ENCODE measurements around the gene KCNN3. TPM values are rescaled to one million over a fixed set of nuclear protein-coding genes. Genes with fewer than 3 reads are reported as not detected.

KCNN3 gene
- total RNA-seq, 1 experiment from 2014 or later = 0.07 TPM

- BruUV-seq (replicated peaks) = no TSS peak
- POLR2A ChIA-PET = interaction anchor here (0.8 to 1.0 kb wide), 2 partner anchors 69 to 387 kb away, joined by 3 read pairs; partner anchors contain the start of gene PMVK
- Mint-ChIP-seq H3K27ac (ENCODE audit: low read depth, unreplicated experiment) (no peak overlapping the region), H3K36me3 (ENCODE audit: insufficient read depth, unreplicated experiment) (no peaks in the 10 kb centered on the region), H3K9me3 (ENCODE audit: unreplicated experiment) (no peaks in the 10 kb centered on the region), H3K4me1 (ENCODE audit: insufficient read depth, unreplicated experiment) (peaks cover 12% of the 10 kb centered on the region), H3K4me3 (ENCODE audit: unreplicated experiment) (no peak overlapping the region), H3K27me3 (ENCODE audit: insufficient read depth, unreplicated experiment) (peaks cover 77% of the 10 kb centered on the region)
- intact Hi-C loops (cut with micrococcal nuclease) = no loop called here
- no peak for TF ChIP-seq CTCF (IDR thresholded peaks at IDR 0.05; ENCODE audit: unreplicated experiment)
- CTCF ChIA-PET = interaction anchor here (0.9 to 1.5 kb wide), 4 partner anchors 12 to 198 kb away, joined by 3 to 7 read pairs (median 3); no protein-coding TSS in a partner anchor
- DNase-seq (ENCODE audit: unreplicated experiment) = no peak
Observed at GRCh38 chr1:154867064-154867825, 2.8 kb downstream of the KCNN3 start.

GRCh38 chr1:154866257-154867063 is 3.6 kb downstream of the KCNN3 start:
- Mint-ChIP-seq H3K36me3 (ENCODE audit: insufficient read depth, unreplicated experiment) (no peaks in the 10 kb centered on the region), H3K4me1 (ENCODE audit: insufficient read depth, unreplicated experiment) (peaks cover 16% of the 10 kb centered on the region), H3K9me3 (ENCODE audit: unreplicated experiment) (no peaks in the 10 kb centered on the region), H3K4me3 (ENCODE audit: unreplicated experiment) (no peak overlapping the region), H3K27me3 (ENCODE audit: insufficient read depth, unreplicated experiment) (peaks cover 77% of the 10 kb centered on the region), H3K27ac (ENCODE audit: low read depth, unreplicated experiment) (no peak overlapping the region)
- ChIA-PET POLR2A (interaction anchor here (0.7 to 1.0 kb wide), 3 partner anchors 10 to 387 kb away, joined by 3 read pairs; partner anchors contain the start of gene PMVK), CTCF (interaction anchor here (0.5 to 1.8 kb wide), 7 partner anchors 13 to 490 kb away, joined by 3 to 15 read pairs (median 3); no protein-coding TSS in a partner anchor)
- intact Hi-C loops (cut with micrococcal nuclease) = no loop called here
- BruUV-seq (replicated peaks) = no TSS peak
- DNase-seq (ENCODE audit: unreplicated experiment) = no peak
- TF ChIP-seq CTCF (IDR thresholded peaks at IDR 0.05; ENCODE audit: unreplicated experiment) = no peak

- CTCF ChIA-PET = interaction anchor here (0.5 to 1.8 kb wide), 9 partner anchors 13 to 490 kb away, joined by 3 to 15 read pairs (median 3); no protein-coding TSS in a partner anchor
- POLR2A ChIA-PET = interaction anchor here (0.7 to 1.0 kb wide), 2 partner anchors 9 to 386 kb away, joined by 3 read pairs; no protein-coding TSS in a partner anchor
- H3K36me3 Mint-ChIP-seq (ENCODE audit: insufficient read depth, unreplicated experiment) = no peaks in the 10 kb centered on the region
- H3K4me3 Mint-ChIP-seq (ENCODE audit: unreplicated experiment) = no peak overlapping the region
- no peak overlapping the region for H3K27ac Mint-ChIP-seq (ENCODE audit: low read depth, unreplicated experiment)
- DNase-seq (ENCODE audit: unreplicated experiment) = no peak
- BruUV-seq (replicated peaks) = no TSS peak
- no peak for TF ChIP-seq CTCF (IDR thresholded peaks at IDR 0.05; ENCODE audit: unreplicated experiment)
- H3K27me3 Mint-ChIP-seq (ENCODE audit: insufficient read depth, unreplicated experiment) = peaks cover 72% of the 10 kb centered on the region
- peaks cover 19% of the 10 kb centered on the region for H3K4me1 Mint-ChIP-seq (ENCODE audit: insufficient read depth, unreplicated experiment)
- no peaks in the 10 kb centered on the region for H3K9me3 Mint-ChIP-seq (ENCODE audit: unreplicated experiment)
- intact Hi-C loops (cut with micrococcal nuclease) = no loop called here
Observed at GRCh38 chr1:154865442-154866256, 4.4 kb downstream of the KCNN3 start.
